Left ventricle myocardium superior (tissue), 1 donor: Measurements from ENCODE around the gene TRIM27. TPM values are rescaled to one million over a fixed set of nuclear protein-coding genes. Genes with fewer than 3 reads are reported as not detected.
A peak's percentile ranks its signal among the peaks of the same experiment; 100 is the strongest.
"Not testable (repeated sequence)": the region's sequence is repeated elsewhere in the genome, so short reads cannot be mapped to it uniquely, and the experiment has no call there.

Source experiments
- ATAC-seq: fragments of 200-7000 bp; cut with Tn5 transposase; one replicate; pipeline ENCODE4 v1.9.1; 2020; ENCODE audit warnings: mild to moderate bottlenecking, moderate library complexity
- DNase-seq: peaks from one replicate; pipeline ENCODE4 v3.0.0-alpha.2; 2020
- intact Hi-C: fragments of 100-400 bp; cut with micrococcal nuclease; formaldehyde crosslinking; loops from one replicate; pipeline ENCODE4 v1.11.0; 2022
- total RNA-seq: library from RNA; stranded (reverse); fragmentation: NEBNext Ultra II Directional; extraction: Animal tissue kit (Norgen Biotek cat#: 25700); gene quantifications from one replicate; pipeline ENCODE4 v1.2.1, GENCODE V29; 2021
- donor health status: DM: no; HTN: yes; CAD: no; lungs with severe emphysema.

TRIM27 gene
- total RNA-seq, 1 donor from 2014 or later = 19.2 TPM

GRCh38 chr6:28871335-28872156, 52.2 kb downstream of the TRIM27 start:
- DNase-seq (no peak), ATAC-seq (no peak)
- intact Hi-C loops = no loop called here

DNA sequence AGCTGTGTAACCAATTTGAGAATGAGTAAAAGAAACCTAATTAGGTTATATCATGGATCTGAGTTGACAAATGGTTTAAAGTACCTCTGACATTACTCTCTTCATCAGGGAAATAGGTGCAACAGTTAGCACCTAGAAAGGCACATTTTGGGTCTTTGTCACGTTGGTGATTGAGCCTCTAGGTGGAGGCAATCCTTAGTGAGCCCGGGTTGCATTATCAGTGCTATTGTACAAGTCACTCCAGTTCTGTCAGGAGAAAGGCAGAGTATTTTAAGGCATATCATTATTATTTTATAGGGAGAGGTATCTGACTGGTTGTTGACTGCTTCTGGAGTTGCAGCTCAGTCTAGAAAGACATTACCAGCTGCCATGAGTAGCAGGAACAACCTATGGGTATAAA, 54.9 kb downstream of the TRIM27 start:
- no peak for DNase-seq
- no peak for ATAC-seq
- intact Hi-C loops = no loop called here

- ATAC-seq = peak; percentile 15
- intact Hi-C loops = no loop called here
- no peak for DNase-seq
Observed at GRCh38 chr6:28867086-28867409, 56.7 kb downstream of the TRIM27 start.

- ATAC-seq = peak; percentile 80
- intact Hi-C loops = not testable (repeated sequence)
- peak; percentile 76 for DNase-seq
Observed at GRCh38 chr6:28866205-28867085, 57.3 kb downstream of the TRIM27 start.

DNA sequence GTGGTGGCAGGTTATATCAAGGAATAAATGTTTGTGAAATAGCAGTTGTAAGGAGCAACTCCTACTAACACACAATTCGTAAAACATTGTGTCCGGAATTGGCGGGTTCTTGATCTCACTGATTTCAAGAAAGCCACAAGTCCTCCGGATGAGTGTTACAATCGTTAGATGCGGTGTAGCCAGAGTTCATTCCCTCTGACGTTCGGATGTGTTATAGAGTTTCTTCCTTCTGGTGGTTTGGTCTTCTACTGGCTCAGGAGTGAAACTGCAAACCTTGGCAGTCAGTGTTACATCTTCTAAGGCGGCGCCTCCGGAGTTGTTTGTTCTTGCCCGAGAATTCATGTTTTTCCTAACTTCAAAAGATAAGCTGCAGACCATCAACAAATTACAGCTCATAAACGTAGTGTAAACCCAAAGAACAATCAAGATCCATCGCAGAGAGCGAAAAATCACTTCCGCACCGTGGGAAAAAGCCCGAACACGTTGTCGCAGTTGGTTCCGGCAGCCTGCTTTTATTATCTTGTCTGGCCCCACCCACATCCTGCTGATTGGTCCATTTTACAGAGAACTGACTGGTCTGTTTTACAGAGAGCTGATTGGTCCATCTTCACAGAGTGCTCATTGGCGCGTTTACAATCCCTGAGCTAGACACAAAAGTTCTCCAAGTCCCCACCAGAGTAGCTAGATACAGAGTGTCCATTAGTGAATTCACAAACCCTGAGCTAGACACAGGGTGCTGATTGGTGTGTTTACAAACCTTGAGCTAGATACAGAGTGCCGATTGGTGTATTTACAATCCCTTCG, 58.2 kb downstream of the TRIM27 start:
- DNase-seq = no peak
- ATAC-seq = no peak
- intact Hi-C loops = no loop called here

DNA sequence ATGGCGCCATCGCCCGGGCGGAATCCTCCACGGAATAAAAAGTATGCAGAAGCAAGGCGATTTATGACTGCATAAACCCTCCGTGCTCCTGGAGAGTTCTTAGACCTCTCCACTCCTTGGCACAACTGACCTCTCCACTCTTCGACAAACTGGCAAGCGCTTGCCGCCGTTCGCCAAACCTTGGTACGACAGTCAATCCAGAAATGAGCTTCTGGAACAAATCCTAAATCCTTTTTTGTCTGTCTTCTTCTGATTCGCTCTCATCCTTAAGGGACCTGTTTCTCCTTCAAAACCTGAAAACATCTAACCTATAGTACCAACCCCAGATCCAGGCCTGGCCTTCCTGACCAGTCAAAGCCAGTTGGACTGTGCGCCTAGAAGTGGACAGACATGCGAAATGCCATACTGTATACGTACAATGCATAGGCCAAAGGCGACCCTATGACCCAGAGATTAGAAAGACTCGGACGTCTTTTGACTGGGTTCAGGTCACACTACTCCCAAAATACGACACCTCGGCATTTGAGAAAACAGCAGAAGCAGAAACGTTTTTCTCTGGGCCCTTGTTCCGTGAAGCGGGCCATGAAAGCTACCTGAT, 59.4 kb downstream of the TRIM27 start:
- DNase-seq = peak; percentile 69
- intact Hi-C loops = no loop called here
- no peak for ATAC-seq

GRCh38 chr6:28863604-28864325, 60.0 kb downstream of the TRIM27 start:
- DNase-seq (peak; percentile 66), ATAC-seq (peak; percentile 84)
- intact Hi-C loops = loop anchor here (2.0 kb wide), 1 partner anchor 33 kb away; no protein-coding TSS in a partner anchor

- no peak for DNase-seq
- intact Hi-C loops = loop anchor here (2.0 kb wide), 1 partner anchor 35 kb away; no protein-coding TSS in a partner anchor
- no peak for ATAC-seq
Observed at GRCh38 chr6:28862077-28862476, 61.7 kb downstream of the TRIM27 start.

DNA sequence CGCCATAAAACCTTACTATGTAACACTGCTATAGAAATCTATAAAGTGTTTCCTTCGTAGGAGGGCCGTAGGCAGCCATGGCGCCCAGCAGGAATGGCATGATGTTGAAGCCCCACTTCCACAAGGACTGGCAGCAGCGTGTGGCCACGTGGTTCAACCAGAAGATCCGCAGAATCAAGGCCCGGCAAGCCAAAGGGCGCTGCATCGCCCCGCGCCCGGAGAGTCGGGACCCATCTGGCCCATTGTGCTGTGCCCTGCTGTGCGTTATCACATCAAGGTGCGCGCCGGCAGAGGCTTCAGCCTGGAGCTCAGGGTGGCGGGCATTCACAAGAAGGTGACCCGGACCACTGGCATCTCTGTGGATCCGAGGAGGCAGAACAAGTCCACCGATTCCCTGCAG, 62.4 kb downstream of the TRIM27 start:
- no peak for DNase-seq
- no peak for ATAC-seq
- intact Hi-C loops = no loop called here

DNA sequence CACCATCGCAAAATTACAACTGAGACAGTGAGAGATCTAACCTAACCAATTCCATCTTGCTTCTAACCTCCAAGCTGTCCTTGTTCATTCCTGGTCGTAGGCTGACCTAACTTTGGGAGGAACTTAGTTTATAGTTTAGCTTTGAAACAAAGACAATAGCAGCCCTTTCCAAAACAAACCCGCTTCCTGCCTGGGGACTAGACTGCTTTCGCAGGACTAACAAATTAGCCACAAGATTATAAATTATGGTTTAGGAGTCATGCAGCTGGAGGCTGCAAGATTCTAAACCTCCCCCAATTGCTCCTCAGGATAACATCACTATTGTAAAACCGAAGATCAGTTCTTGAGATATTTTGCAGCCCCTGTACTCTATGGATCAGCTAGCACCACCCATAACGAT, 63.2 kb downstream of the TRIM27 start:
- no peak for ATAC-seq
- intact Hi-C loops = no loop called here

DNA sequence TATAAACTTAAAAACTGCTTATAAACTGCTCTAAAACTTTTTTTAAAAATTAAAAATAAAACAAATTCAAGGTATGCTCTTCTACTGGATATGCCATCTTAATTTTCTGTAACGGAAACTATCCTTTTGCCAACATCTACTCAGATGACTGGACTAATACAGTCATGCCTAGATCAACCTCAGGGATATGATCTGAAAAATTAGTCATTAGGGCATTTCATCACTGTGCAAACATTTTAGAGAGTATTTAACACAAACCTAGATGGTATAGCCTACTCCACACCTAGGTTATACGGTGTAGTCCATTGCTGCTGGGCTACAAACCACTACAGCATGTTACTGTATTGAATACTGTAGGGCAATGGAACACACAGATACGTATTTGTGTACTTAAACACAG, 64.8 kb downstream of the TRIM27 start:
- intact Hi-C loops = no loop called here
- DNase-seq (no peak), ATAC-seq (no peak)

More for the DNA sequence above, 63.2 kb downstream of the TRIM27 start:
- DNase-seq = no peak

DNA sequence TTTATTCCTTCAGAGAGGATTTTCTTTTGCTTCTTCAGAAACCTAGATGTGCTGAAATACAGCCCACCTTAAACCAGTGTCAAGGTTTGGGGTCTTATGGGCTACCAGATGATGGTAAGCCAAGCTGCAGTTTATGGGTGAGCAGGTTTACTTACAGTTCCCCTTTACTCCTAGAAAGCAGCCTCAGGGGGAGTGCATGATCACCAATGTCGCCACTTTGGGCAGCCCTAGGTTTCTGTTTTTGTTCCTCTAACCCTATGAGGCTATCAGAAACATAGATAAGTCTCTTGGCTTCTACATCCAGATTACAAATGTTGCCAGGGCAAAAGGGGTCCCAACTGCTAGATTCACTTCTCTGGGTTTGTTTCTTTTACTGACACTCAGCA, 67.2 kb downstream of the TRIM27 start:
- intact Hi-C loops = no loop called here
- ATAC-seq (no peak), DNase-seq (no peak)

- DNase-seq, ATAC-seq, intact Hi-C loops: not testable (repeated sequence)
Observed at GRCh38 chr6:28854405-28854804, 69.4 kb downstream of the TRIM27 start.

Other genes with a start within 250 kb of the TRIM27 start
- gene ZNF311, start 81.3 kb upstream of the TRIM27 start, total RNA-seq = 0.30 TPM
- not detected for gene OR2W1, start 121.2 kb upstream of the TRIM27 start, total RNA-seq
- not detected for gene OR2B3, start 163.3 kb upstream of the TRIM27 start, total RNA-seq
- gene OR2J1, start 175.5 kb upstream of the TRIM27 start, total RNA-seq = not detected
- gene OR2J3, start 184.1 kb upstream of the TRIM27 start, total RNA-seq = not detected
- gene OR2J2, start 246.9 kb upstream of the TRIM27 start, total RNA-seq = not detected